HG02798 (cell line): ENCODE results near the gene RPS6KB2.
"Not testable (repeated sequence)": the region's sequence is repeated elsewhere in the genome, so short reads cannot be mapped to it uniquely, and the experiment has no call there.

ENCODE experiments used
- ATAC-seq: cut with Tn5 transposase; IDR thresholded peaks from one replicate; pipeline ENCODE4 v1.9.1; 2021; ENCODE audit warnings: mild to moderate bottlenecking; ENCODE audit not compliant: unreplicated experiment, poor library complexity

The RPS6KB2 gene

GRCh38 chr11:67463186-67463585 is 34.9 kb downstream of the RPS6KB2 start:
- ATAC-seq, result no peak

GRCh38 chr11:67463680-67464410 is 35.6 kb downstream of the RPS6KB2 start:
- ATAC-seq, result no peak

GRCh38 chr11:67464411-67465188 is 36.3 kb downstream of the RPS6KB2 start:
- peak; percentile 62 for ATAC-seq

GRCh38 chr11:67465189-67465510 is 36.9 kb downstream of the RPS6KB2 start:
- no peak for ATAC-seq

- not testable (repeated sequence) for ATAC-seq
Observed at GRCh38 chr11:67465530-67465929, 37.2 kb downstream of the RPS6KB2 start.

- ATAC-seq, result no peak
Observed at GRCh38 chr11:67466367-67466766, 38.1 kb downstream of the RPS6KB2 start.

- ATAC-seq, result no peak
Observed at GRCh38 chr11:67466962-67467771, 38.9 kb downstream of the RPS6KB2 start.

GRCh38 chr11:67468056-67468455 is 39.8 kb downstream of the RPS6KB2 start:
- ATAC-seq, result no peak

GRCh38 chr11:67468456-67468758 is 40.1 kb downstream of the RPS6KB2 start:
- no peak for ATAC-seq

GRCh38 chr11:67468759-67469507 is 40.6 kb downstream of the RPS6KB2 start, which contains the start of gene TMEM134:
Gene TMEM134 (minus strand): TSS chr11:67469251. CDS start chr11:67469192, 59 bp downstream.
- peak; percentile 79 for ATAC-seq

- ATAC-seq, result no peak
Observed at GRCh38 chr11:67469508-67469811, 41.2 kb downstream of the RPS6KB2 start.

- ATAC-seq, result no peak
Observed at GRCh38 chr11:67470337-67471002, 42.2 kb downstream of the RPS6KB2 start.

GRCh38 chr11:67472882-67473281 is 44.6 kb downstream of the RPS6KB2 start:
- ATAC-seq, result no peak

GRCh38 chr11:67476692-67477091 is 48.4 kb downstream of the RPS6KB2 start:
- ATAC-seq, result not testable (repeated sequence)

- ATAC-seq, result not testable (repeated sequence)
Observed at GRCh38 chr11:67477344-67478050, 49.2 kb downstream of the RPS6KB2 start.

- ATAC-seq, result no peak
Observed at GRCh38 chr11:67482275-67482826, 54.1 kb downstream of the RPS6KB2 start.

- peak; percentile 77 for ATAC-seq
Observed at GRCh38 chr11:67482827-67483798, 54.8 kb downstream of the RPS6KB2 start, which contains the start of gene AIP. Gene AIP (plus strand): TSS chr11:67483026. CDS start chr11:67483159, 133 bp downstream.
